Measurements from ENCODE around the gene PPP1R13L.
"Not testable (repeated sequence)": the region's sequence is repeated elsewhere in the genome, so short reads cannot be mapped to it uniquely, and the experiment has no call there.

Gene PPP1R13L

DNA sequence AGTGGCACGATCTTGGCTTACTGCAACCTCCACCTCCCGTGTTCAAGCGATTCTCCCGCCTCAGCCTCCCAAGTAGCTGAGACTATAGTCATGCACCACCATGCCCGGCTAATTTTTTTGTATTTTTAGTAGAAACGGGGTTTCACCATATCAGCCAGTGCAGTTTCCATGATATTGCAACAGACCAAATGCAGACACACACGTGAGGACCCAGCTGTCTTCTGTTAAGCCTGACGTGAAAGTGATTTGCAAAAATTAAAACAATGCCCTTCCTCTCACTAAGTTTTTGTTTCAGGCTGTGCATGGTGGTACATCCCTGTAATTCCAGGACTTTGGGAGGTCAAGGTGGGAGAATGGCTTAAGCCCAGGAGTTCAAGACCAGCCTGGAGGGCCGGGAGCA is 26.1 kb upstream of the PPP1R13L start:
- DNase-seq, result not testable (repeated sequence)

- not testable (repeated sequence) for DNase-seq
Measured at GRCh38 chr19:45429896-45430295, 25.0 kb upstream of the PPP1R13L start.

- DNase-seq, result no peak
Measured at GRCh38 chr19:45428384-45429231, 23.7 kb upstream of the PPP1R13L start.

DNA sequence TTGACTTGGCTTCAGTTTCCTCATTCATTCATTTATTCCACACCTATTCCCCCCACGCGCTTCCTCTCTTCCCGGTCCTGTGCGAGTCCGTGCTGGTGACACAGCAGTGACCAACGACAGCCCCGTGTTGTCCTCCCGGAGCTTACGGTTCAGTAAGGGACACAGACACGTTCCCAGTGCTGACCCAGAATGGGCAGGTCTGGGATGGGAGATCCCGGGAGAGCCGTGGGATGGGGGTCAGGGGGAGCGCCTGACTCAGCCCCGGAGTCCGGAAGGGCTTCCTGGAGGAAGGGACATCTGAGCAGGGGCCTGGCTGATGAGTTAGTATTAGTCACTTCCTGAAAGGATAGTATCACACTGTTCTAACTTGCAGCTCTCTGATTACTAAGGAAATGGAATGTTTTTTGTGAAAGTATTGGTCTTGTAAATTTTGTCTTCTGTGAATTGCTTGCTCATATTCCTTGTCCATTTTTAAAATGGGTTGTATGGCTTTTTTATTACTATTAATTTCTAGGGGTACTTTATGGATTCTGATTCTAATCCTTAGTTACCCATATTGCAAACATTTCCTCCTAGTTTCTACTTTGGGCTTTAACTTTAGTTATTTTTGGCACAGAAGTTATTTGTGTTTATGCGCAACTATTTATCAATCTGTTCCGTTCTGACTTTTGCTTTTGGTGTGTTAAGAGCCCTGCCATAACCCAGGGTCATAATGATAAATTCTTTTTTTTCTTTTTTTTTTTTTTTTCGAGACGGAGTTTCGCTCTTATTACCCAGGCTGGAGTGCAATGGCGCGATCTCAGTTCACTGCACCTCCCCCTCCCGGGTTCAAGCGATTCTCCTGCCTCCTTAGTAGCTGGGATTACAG is 19.6 kb upstream of the PPP1R13L start:
- peak; percentile 60 to 61 for DNase-seq

- peak; percentile 21 to 69 for DNase-seq
Measured at GRCh38 chr19:45423589-45424190, 18.8 kb upstream of the PPP1R13L start, which contains the start of gene ERCC1. Gene ERCC1, minus strand, starts transcription at chr19:45423917. Its CDS starts 543 bp downstream, at chr19:45423374.

DNA sequence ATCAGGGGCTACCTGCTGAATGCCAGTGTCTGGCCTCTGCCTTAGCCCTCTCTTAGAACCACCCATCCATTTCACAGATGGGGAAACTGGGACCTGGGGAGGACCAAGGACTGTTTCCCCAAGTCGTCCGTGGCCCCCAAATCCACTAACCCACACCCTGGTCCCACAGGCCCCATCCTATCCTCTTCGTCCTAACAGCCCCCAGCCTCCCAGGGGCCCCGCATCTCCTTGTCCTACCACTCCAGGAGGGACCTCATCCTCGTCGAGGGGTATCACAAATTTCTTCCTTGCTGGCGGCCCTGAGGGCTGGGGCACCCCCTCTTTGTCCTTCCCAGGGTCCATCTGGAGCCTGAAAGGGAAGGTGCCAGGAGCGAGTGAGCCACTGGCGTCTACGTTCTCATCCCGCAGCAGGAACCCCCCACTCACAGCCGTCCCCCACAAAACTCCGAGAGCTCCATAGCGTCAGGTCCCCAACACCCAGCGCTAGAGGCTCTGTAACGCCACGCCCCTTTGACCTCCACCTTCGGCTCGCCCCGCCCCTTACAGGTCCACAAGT is 18.2 kb upstream of the PPP1R13L start:
- no peak for DNase-seq

- no peak for DNase-seq
Measured at GRCh38 chr19:45421947-45422498, 17.2 kb upstream of the PPP1R13L start.

DNA sequence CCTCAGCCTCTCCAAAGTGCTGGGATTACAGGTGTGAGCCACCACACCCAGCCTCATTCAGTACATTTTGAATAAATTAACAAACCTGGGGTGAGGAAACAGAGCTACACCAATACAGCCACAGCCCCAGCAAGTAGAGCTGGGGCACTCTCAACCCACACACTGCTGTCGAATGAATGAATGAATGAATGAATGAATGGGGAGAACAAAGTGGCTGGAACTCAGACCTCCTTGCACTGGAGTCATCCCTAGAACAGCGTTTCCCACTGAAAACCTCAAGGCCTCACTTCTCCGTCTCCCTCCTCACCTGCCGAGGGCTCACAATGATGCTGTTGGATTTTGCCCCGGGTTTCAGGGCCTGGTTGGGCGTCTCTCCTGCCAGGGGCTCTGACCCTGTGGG is 16.0 kb upstream of the PPP1R13L start:
- DNase-seq, result no peak

- DNase-seq, result no peak
Measured at GRCh38 chr19:45420356-45420755, 15.5 kb upstream of the PPP1R13L start.

DNA sequence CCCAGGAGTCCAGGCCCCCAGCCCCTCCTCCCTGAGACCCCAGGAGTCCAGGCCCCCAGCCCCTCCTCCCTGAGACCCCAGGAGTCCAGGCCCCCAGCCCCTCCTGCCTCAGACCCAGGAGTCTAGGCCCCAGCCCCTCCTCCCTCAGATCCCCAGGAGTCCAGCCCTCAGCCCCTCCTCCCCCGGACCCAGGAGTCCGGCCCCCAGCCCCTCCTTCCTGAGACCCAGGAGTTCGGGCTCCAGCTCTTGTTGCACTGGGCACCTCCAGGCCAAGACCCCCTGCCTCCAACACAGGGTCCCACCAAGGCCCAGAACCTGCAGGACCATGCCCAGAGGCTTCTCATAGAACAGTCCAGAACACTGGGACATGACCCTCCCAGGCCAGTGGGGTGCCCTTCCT is 15.0 kb upstream of the PPP1R13L start:
- DNase-seq, result no peak

- DNase-seq, result peak in 1 of 2 donors; percentile 28
Measured at GRCh38 chr19:45419396-45419795, 14.5 kb upstream of the PPP1R13L start.

DNA sequence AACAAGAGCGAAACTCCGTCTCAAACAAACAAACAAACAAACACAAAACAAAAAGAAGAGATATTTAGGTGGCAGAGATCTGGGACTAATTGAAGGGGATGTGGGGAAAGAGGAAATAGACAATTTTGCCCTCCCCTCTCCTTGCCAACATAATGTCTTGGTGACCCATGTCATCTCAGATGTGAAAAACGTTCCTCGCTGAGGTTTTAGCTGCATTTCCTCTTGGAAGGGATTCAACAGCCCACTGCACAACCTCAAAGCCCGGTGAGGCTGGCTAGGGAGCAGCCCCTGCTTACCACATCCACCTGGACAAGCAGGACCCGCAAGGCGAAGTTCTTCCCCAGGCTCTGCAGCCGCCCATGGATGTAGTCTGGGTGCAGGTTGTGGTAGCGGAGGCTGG is 13.9 kb upstream of the PPP1R13L start:
- DNase-seq, result no peak

- DNase-seq, result no peak
Measured at GRCh38 chr19:45417151-45417550, 12.3 kb upstream of the PPP1R13L start.

DNA sequence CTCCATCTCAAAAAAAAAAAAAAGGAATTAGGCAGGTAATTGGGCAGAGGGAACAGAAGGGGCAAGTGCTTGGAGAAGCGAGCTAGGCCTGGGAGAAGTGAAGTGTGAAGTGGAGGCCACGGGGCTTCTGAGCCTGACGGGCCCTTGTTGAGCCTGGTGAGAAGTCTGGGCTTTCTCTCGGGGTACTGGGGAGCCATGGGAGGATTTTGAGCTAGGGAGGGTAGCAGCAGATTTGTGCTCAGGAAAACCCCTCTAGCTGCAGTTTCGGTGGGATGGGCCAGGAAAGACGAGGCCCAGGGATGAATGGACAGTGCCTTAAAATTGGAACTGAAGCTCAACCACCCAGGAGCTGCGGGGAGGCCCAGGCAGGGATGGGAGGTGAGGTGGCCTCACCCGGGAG is 9.6 kb upstream of the PPP1R13L start:
- no peak for DNase-seq

DNA sequence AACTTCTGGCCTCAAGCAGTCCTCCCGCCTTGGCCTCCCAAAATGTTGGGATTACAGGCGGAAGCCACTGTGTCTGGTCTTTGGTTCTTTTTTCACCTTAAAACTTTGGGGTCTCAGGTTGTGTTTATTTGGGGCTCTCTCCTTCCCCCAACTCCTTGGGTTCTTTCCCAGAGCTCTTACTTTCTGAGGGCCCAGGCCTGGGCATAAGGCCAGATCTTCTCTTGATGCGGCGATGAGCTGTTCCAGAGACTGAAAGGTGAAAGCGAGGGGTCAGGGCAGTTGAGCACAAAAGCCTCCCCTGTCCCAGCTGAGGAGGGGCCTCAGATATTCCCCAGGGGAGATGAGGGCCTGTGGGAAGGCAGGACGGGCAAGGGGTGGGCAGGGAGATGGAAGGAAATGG is 8.6 kb upstream of the PPP1R13L start:
- DNase-seq, result no peak

DNA sequence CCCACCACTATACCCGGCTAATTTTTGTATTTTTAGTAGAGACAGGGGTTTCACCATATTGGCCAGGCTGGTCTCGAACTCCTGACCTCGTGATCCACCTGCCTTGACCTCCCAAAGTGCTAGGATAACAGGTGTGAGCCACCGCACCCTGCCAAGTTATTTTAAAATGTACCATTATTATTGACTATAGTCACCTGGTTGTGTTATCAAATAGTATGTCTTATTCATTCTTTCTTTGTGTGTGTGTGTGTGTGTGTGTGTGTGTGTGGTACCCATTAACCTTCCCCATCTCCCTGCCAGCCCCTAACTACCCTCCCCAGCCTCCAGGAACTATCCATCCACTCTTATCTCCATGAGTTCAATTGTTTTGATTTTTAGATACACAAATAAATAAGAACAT is 5.5 kb upstream of the PPP1R13L start:
- DNase-seq, result not testable (repeated sequence)

DNA sequence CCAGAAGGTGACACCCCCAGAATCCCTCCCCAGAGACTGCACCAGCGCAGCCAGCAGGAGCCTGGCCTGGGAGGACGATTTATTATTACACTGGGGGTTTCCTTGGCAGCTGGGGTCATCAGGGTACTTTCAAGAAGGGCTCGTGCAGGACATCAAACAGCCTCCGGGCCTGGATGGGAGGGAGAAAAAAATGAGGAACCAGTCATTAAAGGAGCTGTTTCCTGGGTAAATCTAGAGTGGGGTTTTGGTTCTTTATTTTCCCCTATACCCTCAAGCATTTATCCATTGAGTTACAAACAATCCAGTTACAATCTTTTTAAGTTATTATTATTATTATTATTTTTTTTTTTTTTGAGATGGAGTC is 4.7 kb upstream of the PPP1R13L start:
- no peak for DNase-seq

- no peak for DNase-seq
Measured at GRCh38 chr19:45408830-45409556, 4.1 kb upstream of the PPP1R13L start.

DNA sequence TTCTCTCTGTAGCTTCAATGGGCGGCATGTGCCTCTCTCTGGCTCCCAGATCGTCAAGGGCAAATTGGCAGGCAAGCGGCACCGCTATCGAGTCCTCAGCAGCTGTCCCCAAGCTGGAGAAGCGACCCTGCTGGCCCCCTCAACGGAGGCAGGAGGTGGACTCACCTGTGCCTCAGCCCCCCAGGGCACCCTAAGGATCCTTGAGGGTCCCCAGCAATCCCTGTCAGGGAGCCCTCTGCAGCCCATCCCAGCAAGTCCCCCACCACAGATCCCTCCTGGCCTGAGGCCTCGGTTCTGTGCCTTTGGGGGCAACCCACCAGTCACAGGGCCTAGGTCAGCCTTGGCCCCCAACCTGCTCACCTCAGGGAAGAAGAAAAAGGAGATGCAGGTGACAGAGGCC is 3.3 kb upstream of the PPP1R13L start:
- DNase-seq, result no peak

GRCh38 chr19:45407585-45407984 is 2.7 kb upstream of the PPP1R13L start:
- not testable (repeated sequence) for DNase-seq

- no peak for DNase-seq
Measured at GRCh38 chr19:45407091-45407375, 2.2 kb upstream of the PPP1R13L start.
